T-helper 17 cell (primary cell): ENCODE data around the gene CRTC2. TPM values are rescaled to one million over a fixed set of nuclear protein-coding genes. Genes with fewer than 3 reads are reported as not detected.
"Not testable (repeated sequence)": the region's sequence is repeated elsewhere in the genome, so short reads cannot be mapped to it uniquely, and the experiment has no call there.

Experiments used
- ATAC-seq: fragments of 150-1000 bp; cut with Tn5 transposase; 2 replicates; pipeline ENCODE4 v1.10.0; 2021; ENCODE audit warnings: mild to moderate bottlenecking, moderate library complexity
- DNase-seq, 3 donors: peaks; one replicate each; pipeline versions ENCODE4 v3.0.0 to v3.0.0-alpha.2; 2020 to 2021
- H3K9me3 ChIP-seq: one replicate; pipeline ENCODE4 v1.7.0; 2013; ENCODE audit warnings: low read length, mild to moderate bottlenecking; ENCODE audit not compliant: control insufficient read depth, poor library complexity, severe bottlenecking
- H3K27ac Mint-ChIP-seq: one replicate; pipeline ENCODE4 v1.8.0; 2022; ENCODE audit warnings: mild to moderate bottlenecking, moderate library complexity, mixed read lengths
- H3K27me3 Mint-ChIP-seq: one replicate; pipeline ENCODE4 v1.8.0; 2022; ENCODE audit warnings: mixed read lengths
- H3K36me3 Mint-ChIP-seq: one replicate; pipeline ENCODE4 v1.8.0; 2022; ENCODE audit warnings: low read depth, mixed read lengths
- H3K4me1 Mint-ChIP-seq: one replicate; pipeline ENCODE4 v1.8.0; 2022; ENCODE audit warnings: mild to moderate bottlenecking, mixed read lengths
- H3K4me3 Mint-ChIP-seq: one replicate; pipeline ENCODE4 v1.8.0; 2022; ENCODE audit warnings: mild to moderate bottlenecking, moderate library complexity, mixed read lengths
- total RNA-seq, 4 donors: library from RNA in 2 of 4; stranded (reverse) in 2 of 4; gene quantifications; one replicate each; pipeline ENCODE4 v1.2.3 and lab custom pipeline; 2022 to 2026

CRTC2 gene
- total RNA-seq, 2 donors from 2014 or later, result 133 to 151 TPM

- H3K27me3 Mint-ChIP-seq, result no peaks in the 10 kb centered on the region
Observed at GRCh38 chr1:153922972-153923925, 35.2 kb downstream of the CRTC2 start, which contains the start of gene GATAD2B. TSS of gene GATAD2B (minus strand) at chr1:153922972. CDS start at chr1:153828347, 94,625 bp downstream.

GRCh38 chr1:153922076-153922971 lies 36.1 kb downstream of the CRTC2 start:
- DNase-seq, result peak in 1 of 3 donors; percentile 48
- peak overlapping the region; percentile 97 for H3K4me3 Mint-ChIP-seq
- peaks cover 51% of the 10 kb centered on the region for H3K4me1 Mint-ChIP-seq
- H3K9me3 ChIP-seq, result no peaks in the 10 kb centered on the region
- no peaks in the 10 kb centered on the region for H3K36me3 Mint-ChIP-seq
- H3K27ac Mint-ChIP-seq, result peak overlapping the region; percentile 99
- H3K27me3 Mint-ChIP-seq, result no peaks in the 10 kb centered on the region
- peak; percentile 18 for ATAC-seq

More at GRCh38 chr1:153922972-153923925, 35.2 kb downstream of the CRTC2 start, which contains the start of gene GATAD2B:
- H3K27ac Mint-ChIP-seq, result peak within 1 kb of the TSS; percentile 99
- DNase-seq, result peak; percentile 96 to 98 (median 96)
- ATAC-seq, result peak; percentile 93
- H3K9me3 ChIP-seq, result no peaks in the 10 kb centered on the region
- H3K36me3 Mint-ChIP-seq, result no peaks in the 10 kb centered on the region
- H3K4me1 Mint-ChIP-seq, result peaks cover 45% of the 10 kb centered on the region
- H3K4me3 Mint-ChIP-seq, result peak within 1 kb of the TSS; percentile 97

- peak overlapping the region; percentile 97 for H3K4me3 Mint-ChIP-seq
- H3K9me3 ChIP-seq, result no peaks in the 10 kb centered on the region
- H3K27me3 Mint-ChIP-seq, result no peaks in the 10 kb centered on the region
- DNase-seq (no peak), ATAC-seq (no peak)
- H3K27ac Mint-ChIP-seq, result peak overlapping the region; percentile 99
- H3K4me1 Mint-ChIP-seq, result peaks cover 53% of the 10 kb centered on the region
- H3K36me3 Mint-ChIP-seq, result no peaks in the 10 kb centered on the region
Observed at GRCh38 chr1:153921803-153922075, 36.7 kb downstream of the CRTC2 start.

GRCh38 chr1:153921080-153921802 lies 37.2 kb downstream of the CRTC2 start:
- Mint-ChIP-seq H3K4me3 (peak overlapping the region; percentile 97), H3K4me1 (peaks cover 55% of the 10 kb centered on the region), H3K27ac (peak overlapping the region; percentile 99), H3K36me3 (no peaks in the 10 kb centered on the region), H3K27me3 (no peaks in the 10 kb centered on the region)
- ATAC-seq, result no peak
- no peaks in the 10 kb centered on the region for H3K9me3 ChIP-seq
- no peak for DNase-seq

- H3K27ac Mint-ChIP-seq, result peak overlapping the region; percentile 99
- H3K4me1 Mint-ChIP-seq, result peaks cover 60% of the 10 kb centered on the region
- no peaks in the 10 kb centered on the region for H3K36me3 Mint-ChIP-seq
- DNase-seq (no peak), ATAC-seq (no peak)
- peak overlapping the region; percentile 97 for H3K4me3 Mint-ChIP-seq
- no peaks in the 10 kb centered on the region for H3K9me3 ChIP-seq
- no peaks in the 10 kb centered on the region for H3K27me3 Mint-ChIP-seq
Observed at GRCh38 chr1:153919876-153920852, 38.2 kb downstream of the CRTC2 start.

GRCh38 chr1:153916297-153916696 lies 42.1 kb downstream of the CRTC2 start:
- Mint-ChIP-seq H3K27ac (peak overlapping the region; percentile 63), H3K27me3 (no peaks in the 10 kb centered on the region), H3K4me1 (peaks cover 49% of the 10 kb centered on the region), H3K36me3 (no peaks in the 10 kb centered on the region), H3K4me3 (no peak overlapping the region)
- no peaks in the 10 kb centered on the region for H3K9me3 ChIP-seq
- ATAC-seq (no peak), DNase-seq (no peak)

GRCh38 chr1:153912349-153912748 lies 46.1 kb downstream of the CRTC2 start:
- Mint-ChIP-seq H3K36me3 (peaks cover under 1% of the 10 kb centered on the region), H3K4me3 (no peak overlapping the region), H3K27me3 (no peaks in the 10 kb centered on the region), H3K4me1 (peaks cover 22% of the 10 kb centered on the region), H3K27ac (peak overlapping the region; percentile 68)
- ATAC-seq, result no peak
- H3K9me3 ChIP-seq, result no peaks in the 10 kb centered on the region
- DNase-seq, result no peak

GRCh38 chr1:153910560-153910959 lies 47.9 kb downstream of the CRTC2 start:
- H3K4me1 Mint-ChIP-seq, result peaks cover 21% of the 10 kb centered on the region
- not testable (repeated sequence) for H3K36me3 Mint-ChIP-seq, H3K9me3 ChIP-seq, DNase-seq, ATAC-seq, H3K4me3 Mint-ChIP-seq, H3K27ac Mint-ChIP-seq, H3K27me3 Mint-ChIP-seq

- Mint-ChIP-seq H3K27ac (no peak overlapping the region), H3K36me3 (peaks cover 3% of the 10 kb centered on the region), H3K4me1 (peaks cover 21% of the 10 kb centered on the region), H3K27me3 (no peaks in the 10 kb centered on the region), H3K4me3 (no peak overlapping the region)
- ATAC-seq (no peak), DNase-seq (no peak)
- no peaks in the 10 kb centered on the region for H3K9me3 ChIP-seq
Observed at GRCh38 chr1:153908071-153908470, 50.3 kb downstream of the CRTC2 start.

GRCh38 chr1:153907134-153907533 lies 51.3 kb downstream of the CRTC2 start:
- peaks cover 21% of the 10 kb centered on the region for H3K4me1 Mint-ChIP-seq

GRCh38 chr1:153906396-153906795 lies 52.0 kb downstream of the CRTC2 start:
- Mint-ChIP-seq H3K36me3 (peaks cover 3% of the 10 kb centered on the region), H3K27me3 (no peaks in the 10 kb centered on the region), H3K4me1 (peaks cover 15% of the 10 kb centered on the region), H3K4me3 (no peak overlapping the region), H3K27ac (peak overlapping the region; percentile 45)
- no peak for DNase-seq
- no peak for ATAC-seq
- no peaks in the 10 kb centered on the region for H3K9me3 ChIP-seq

More at GRCh38 chr1:153907134-153907533, 51.3 kb downstream of the CRTC2 start:
- peaks cover 3% of the 10 kb centered on the region for H3K36me3 Mint-ChIP-seq
- H3K4me3 Mint-ChIP-seq, result no peak overlapping the region
- H3K9me3 ChIP-seq, result no peaks in the 10 kb centered on the region
- H3K27ac Mint-ChIP-seq, result no peak overlapping the region
- DNase-seq, result no peak
- no peaks in the 10 kb centered on the region for H3K27me3 Mint-ChIP-seq
- ATAC-seq, result no peak

- not testable (repeated sequence) for H3K9me3 ChIP-seq, DNase-seq, H3K36me3 Mint-ChIP-seq, ATAC-seq, H3K27me3 Mint-ChIP-seq, H3K4me3 Mint-ChIP-seq
- Mint-ChIP-seq H3K4me1 (peaks cover 11% of the 10 kb centered on the region), H3K27ac (peak overlapping the region; percentile 45)
Observed at GRCh38 chr1:153905908-153906307, 52.5 kb downstream of the CRTC2 start.
